Mesenchymal stem cell (in vitro differentiated cells and primary cell): Measurements from ENCODE around the gene BRSK2.
A peak's percentile ranks its signal among the peaks of the same experiment; 100 is the strongest.

Experiments
- DNase-seq: peaks from one replicate; pipeline ENCODE4 v3.0.0-alpha.2; 2013
- H2AFZ ChIP-seq: one replicate; pipeline ENCODE4 v1.6.1; 2013; ENCODE audit warnings: low read depth, mild to moderate bottlenecking, control low read depth, inconsistent platforms, low read length, moderate library complexity
- H2AK5ac ChIP-seq: 2 replicates; pipeline ENCODE4 v1.6.1; 2013; ENCODE audit warnings: low read length, moderate library complexity, mild to moderate bottlenecking, inconsistent platforms; ENCODE audit not compliant: severe bottlenecking
- H2BK120ac ChIP-seq: one replicate; pipeline ENCODE4 v1.6.1; 2013; ENCODE audit warnings: low read depth, mild to moderate bottlenecking, inconsistent platforms, low read length, moderate library complexity
- H2BK12ac ChIP-seq, 2 experiments: one replicate each; pipeline ENCODE4 v1.6.1; 2013; ENCODE audit warnings: inconsistent platforms in 2 of 2, low read length in 2 of 2, mild to moderate bottlenecking in 2 of 2, moderate library complexity in 2 of 2, control low read depth in 1 of 2
- H2BK15ac ChIP-seq: one replicate; pipeline ENCODE4 v1.6.1; 2013; ENCODE audit warnings: mild to moderate bottlenecking, low read depth, inconsistent platforms; ENCODE audit not compliant: poor library complexity, severe bottlenecking
- H2BK5ac ChIP-seq: 2 replicates; pipeline ENCODE4 v1.6.1; 2013; ENCODE audit warnings: low read depth, mild to moderate bottlenecking, low read length, control low read depth, inconsistent platforms; ENCODE audit not compliant: poor library complexity, severe bottlenecking
- H3K14ac ChIP-seq, 2 experiments: one replicate each; pipeline ENCODE4 v1.6.1; 2013; ENCODE audit warnings: inconsistent platforms in 2 of 2, low read length in 2 of 2, control low read depth in 1 of 2, mild to moderate bottlenecking in 1 of 2, moderate library complexity in 1 of 2
- H3K18ac ChIP-seq, 2 experiments: one replicate each; pipeline ENCODE4 v1.6.1; 2013; ENCODE audit warnings: inconsistent platforms in 2 of 2, low read length in 2 of 2, control low read depth in 1 of 2, low read depth in 1 of 2, mild to moderate bottlenecking in 1 of 2
- H3K23ac ChIP-seq, 2 experiments: one replicate each; pipeline ENCODE4 v1.6.1; 2013; ENCODE audit warnings: inconsistent platforms in 2 of 2, low read length in 2 of 2, mild to moderate bottlenecking in 2 of 2, moderate library complexity in 2 of 2, control low read depth in 1 of 2
- H3K27ac ChIP-seq: 2 replicates; pipeline ENCODE4 v1.5.1; 2013; ENCODE audit warnings: mild to moderate bottlenecking, moderate library complexity, low read length, control low read depth, inconsistent platforms; ENCODE audit not compliant: poor library complexity, severe bottlenecking
- H3K27me3 ChIP-seq, 2 experiments: 2 replicates each; pipeline versions ENCODE4 v1.6.1 to v1.7.0; 2013; ENCODE audit warnings: low read length in 2 of 2, mild to moderate bottlenecking in 2 of 2, moderate library complexity in 2 of 2, control low read depth in 1 of 2, inconsistent platforms in 1 of 2; ENCODE audit not compliant: control insufficient read depth in 1 of 2, insufficient read depth in 1 of 2
- H3K36me3 ChIP-seq, 2 experiments: 2 replicates each; pipeline versions ENCODE4 v1.6.1 to v1.7.0; 2013; ENCODE audit warnings: low read length in 2 of 2, control low read depth in 1 of 2, inconsistent platforms in 1 of 2, low read depth in 1 of 2, mild to moderate bottlenecking in 1 of 2; ENCODE audit not compliant: insufficient read depth in 2 of 2, control insufficient read depth in 1 of 2
- H3K4ac ChIP-seq, 2 experiments: one replicate each; pipeline ENCODE4 v1.6.1; 2013; ENCODE audit warnings: inconsistent platforms in 2 of 2, low read length in 2 of 2, mild to moderate bottlenecking in 2 of 2, moderate library complexity in 2 of 2, control low read depth in 1 of 2, low read depth in 1 of 2
- H3K4me1 ChIP-seq: 2 replicates; pipeline ENCODE4 v1.6.1; 2013; ENCODE audit warnings: low read depth, low read length, control low read depth; ENCODE audit not compliant: control insufficient read depth, insufficient read depth
- H3K4me2 ChIP-seq: 2 replicates; pipeline ENCODE4 v1.6.1; 2013; ENCODE audit warnings: low read length, mild to moderate bottlenecking, inconsistent platforms; ENCODE audit not compliant: poor library complexity, severe bottlenecking
- H3K4me3 ChIP-seq, 2 experiments: 2 replicates each; pipeline versions ENCODE4 v1.5.1 to v1.7.0; 2013; ENCODE audit warnings: low read length in 2 of 2, mild to moderate bottlenecking in 2 of 2, control low read depth in 1 of 2, low read depth in 1 of 2; ENCODE audit not compliant: insufficient read depth in 1 of 2
- H3K79me1 ChIP-seq: replicated peaks from 2 replicates; pipeline ENCODE4 v1.6.1; 2013; ENCODE audit warnings: mild to moderate bottlenecking, control low read depth, low read length, inconsistent platforms; ENCODE audit not compliant: poor library complexity, severe bottlenecking
- H3K9ac ChIP-seq: 2 replicates; pipeline ENCODE4 v1.7.0; 2013; ENCODE audit warnings: mild to moderate bottlenecking, low read length, moderate library complexity
- H3K9me3 ChIP-seq: 2 replicates; pipeline ENCODE4 v1.7.0; 2013; ENCODE audit warnings: mild to moderate bottlenecking, low read length; ENCODE audit not compliant: control insufficient read depth
- H4K8ac ChIP-seq: one replicate; pipeline ENCODE4 v1.6.1; 2013; ENCODE audit warnings: inconsistent platforms, mild to moderate bottlenecking, low read length, moderate library complexity
- H4K91ac ChIP-seq: one replicate; pipeline ENCODE4 v1.6.1; 2013; ENCODE audit warnings: mild to moderate bottlenecking, low read length, inconsistent platforms
- WGBS: methylation state at CpG from one replicate; pipeline ENCODE4 v1.1.7; 2013; ENCODE audit warnings: mixed read lengths; 5-methylcytosine and 5-hydroxymethylcytosine counted together

The BRSK2 gene

DNA sequence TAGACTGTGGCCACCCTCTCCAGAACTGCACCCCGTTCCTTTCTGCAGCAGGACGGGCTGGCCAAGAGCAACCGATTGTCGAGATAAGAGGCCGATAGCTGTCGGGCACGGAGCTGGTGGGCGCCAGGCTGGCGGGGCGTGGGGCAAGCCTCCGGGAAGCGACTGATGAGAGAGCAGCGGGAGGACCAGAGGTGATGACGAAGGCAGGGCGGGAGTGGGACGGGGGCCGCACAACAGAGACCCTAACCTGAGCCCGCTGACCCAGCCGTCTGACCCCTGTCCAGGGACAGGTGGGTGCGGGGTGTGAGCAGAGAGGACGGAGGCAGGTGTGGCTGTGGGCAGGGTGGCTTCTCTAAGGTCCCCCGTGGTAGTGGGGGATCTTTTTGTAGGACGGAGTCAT lies 7.3 kb upstream of the BRSK2 start:
- Histone ChIP-seq H3K4ac (no peak overlapping the region), H3K4me1 (peaks cover 9% of the 10 kb centered on the region), H2BK5ac (no peak overlapping the region), H3K9me3 (no peaks in the 10 kb centered on the region), H3K79me1 (no peaks in the 10 kb centered on the region), H3K4me2 (no peak overlapping the region), H2BK12ac (peak overlapping the region in 1 of 2 experiments; percentile 56), H3K27ac (no peak overlapping the region), H2AFZ (no peak overlapping the region), H4K8ac (no peak overlapping the region), H3K27me3 (peaks cover 1 to 9% of the 10 kb centered on the region in 2 experiments), H2AK5ac (no peak overlapping the region), H4K91ac (no peak overlapping the region), H3K18ac (peak overlapping the region in 1 of 2 experiments; percentile 63), H3K4me3 (no peak overlapping the region), H2BK15ac (no peak overlapping the region), H3K14ac (no peak overlapping the region), H3K36me3 (no peaks in the 10 kb centered on the region), H2BK120ac (no peak overlapping the region), H3K23ac (peak overlapping the region in 1 of 2 experiments; percentile 41), H3K9ac (no peak overlapping the region)
- 78% methylated on average over 23 of the region's 23 CpGs for WGBS
- no peak for DNase-seq

DNA sequence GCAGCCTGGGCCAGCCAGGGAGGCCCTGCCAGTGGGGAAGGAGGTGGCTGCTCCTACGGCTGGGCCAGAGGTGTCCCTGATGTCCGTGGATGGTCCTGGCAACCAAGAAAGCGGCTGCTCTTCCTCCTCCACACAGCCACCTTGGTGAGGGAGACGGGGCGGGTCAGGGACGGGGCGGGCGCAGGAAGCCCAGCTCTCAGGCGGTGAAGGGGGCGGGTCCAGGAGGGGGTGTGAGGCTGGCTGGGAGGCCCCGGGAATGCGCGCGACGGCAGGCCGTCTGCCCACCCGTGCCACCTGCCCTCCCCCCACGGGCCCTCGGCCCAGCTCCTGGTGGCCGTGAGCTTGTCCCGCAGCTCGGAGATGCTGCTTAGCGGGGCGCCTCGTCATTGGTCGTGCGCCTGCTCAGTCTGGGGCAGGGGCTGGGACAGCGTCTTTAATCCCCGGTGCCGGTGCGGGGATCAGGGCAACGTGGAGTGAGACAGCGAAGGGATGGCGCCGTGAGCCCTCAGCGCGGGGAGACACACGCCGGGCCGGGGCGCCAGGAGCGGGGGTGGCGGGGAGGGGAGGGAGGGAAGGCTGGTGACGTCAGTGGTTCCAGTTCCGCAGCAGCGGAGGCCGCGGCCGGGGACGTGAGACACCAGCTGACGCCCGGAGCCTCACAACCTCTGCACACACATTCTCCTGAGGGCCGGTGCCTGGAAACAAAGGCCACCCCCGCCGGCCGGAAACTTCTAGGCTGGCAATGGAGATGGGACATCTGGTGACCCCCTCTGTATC lies 6.7 kb upstream of the BRSK2 start:
- Histone ChIP-seq H2BK12ac (peak overlapping the region in 1 of 2 experiments; percentile 87), H2AK5ac (no peak overlapping the region), H3K4me1 (peaks cover 9% of the 10 kb centered on the region), H2BK15ac (peak overlapping the region; percentile 87), H3K9me3 (no peaks in the 10 kb centered on the region), H4K8ac (peak overlapping the region; percentile 90), H3K27ac (no peak overlapping the region), H3K23ac (peak overlapping the region in 1 of 2 experiments; percentile 79), H4K91ac (peak overlapping the region; percentile 89), H3K36me3 (no peaks in the 10 kb centered on the region), H3K4me2 (peak overlapping the region; percentile 74), H3K27me3 (peaks cover 3 to 13% of the 10 kb centered on the region in 2 experiments), H3K4me3 (peak overlapping the region; percentile 52 to 73), H3K14ac (peak overlapping the region in 1 of 2 experiments; percentile 35), H3K4ac (peak overlapping the region; percentile 62 to 75), H3K18ac (peak overlapping the region; percentile 58 to 94), H3K9ac (peak overlapping the region; percentile 85), H2BK120ac (peak overlapping the region; percentile 42), H2AFZ (peak overlapping the region; percentile 98), H3K79me1 (no peaks in the 10 kb centered on the region), H2BK5ac (no peak overlapping the region)
- WGBS, result 2% methylated on average over 42 of the region's 56 CpGs
- peak; percentile 84 for DNase-seq

DNA sequence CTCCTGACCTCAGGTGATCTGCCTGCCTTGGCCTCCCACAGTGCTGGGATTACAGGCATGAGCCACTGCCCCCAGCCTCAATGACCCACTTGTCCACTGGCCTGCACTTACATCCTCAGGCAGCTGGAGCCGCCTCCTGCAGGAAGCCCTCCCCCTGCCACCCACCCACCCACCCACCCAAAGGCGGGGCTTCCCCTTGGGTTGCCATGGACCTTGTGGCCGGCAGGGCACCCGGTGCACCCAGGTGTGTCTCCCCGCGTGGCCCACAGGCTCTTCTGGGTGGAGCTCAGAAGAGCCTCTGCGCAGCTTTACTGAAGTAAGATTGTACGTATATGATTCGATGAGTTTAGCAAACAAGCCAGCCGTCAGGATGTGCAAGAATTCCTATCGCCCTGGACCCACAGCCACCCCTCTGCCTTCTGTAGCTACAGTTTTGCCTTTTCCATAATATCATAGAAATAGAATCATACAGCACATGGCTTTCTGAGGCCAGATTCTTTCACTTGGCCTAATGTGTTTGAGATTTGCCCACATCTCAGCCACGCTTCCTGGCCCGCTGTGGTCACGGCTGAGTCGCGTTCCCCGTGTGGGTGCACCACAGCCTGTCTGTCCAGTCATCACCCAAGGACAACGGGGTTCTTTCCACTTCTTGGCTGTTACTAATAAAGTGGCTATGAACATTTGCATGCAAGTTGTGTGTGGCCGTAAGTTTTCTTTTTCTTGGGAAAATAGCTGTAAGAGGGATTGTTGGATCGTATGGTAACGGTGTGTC lies 5.3 kb upstream of the BRSK2 start:
- Histone ChIP-seq H4K91ac (no peak overlapping the region), H4K8ac (no peak overlapping the region), H3K9ac (no peak overlapping the region), H3K14ac (no peak overlapping the region), H3K27ac (no peak overlapping the region), H3K4me2 (no peak overlapping the region), H3K4me1 (peaks cover 21% of the 10 kb centered on the region), H2BK15ac (no peak overlapping the region), H3K23ac (no peak overlapping the region), H3K36me3 (no peaks in the 10 kb centered on the region), H2BK120ac (no peak overlapping the region), H3K4me3 (no peak overlapping the region), H2BK5ac (no peak overlapping the region), H2AK5ac (no peak overlapping the region), H3K18ac (no peak overlapping the region), H3K9me3 (no peaks in the 10 kb centered on the region), H3K79me1 (no peaks in the 10 kb centered on the region), H3K27me3 (peaks cover 15 to 24% of the 10 kb centered on the region in 2 experiments), H2BK12ac (peak overlapping the region in 1 of 2 experiments; percentile 28), H3K4ac (no peak overlapping the region), H2AFZ (no peak overlapping the region)
- DNase-seq, result no peak
- WGBS, result 89% methylated on average over 21 of the region's 21 CpGs

DNA sequence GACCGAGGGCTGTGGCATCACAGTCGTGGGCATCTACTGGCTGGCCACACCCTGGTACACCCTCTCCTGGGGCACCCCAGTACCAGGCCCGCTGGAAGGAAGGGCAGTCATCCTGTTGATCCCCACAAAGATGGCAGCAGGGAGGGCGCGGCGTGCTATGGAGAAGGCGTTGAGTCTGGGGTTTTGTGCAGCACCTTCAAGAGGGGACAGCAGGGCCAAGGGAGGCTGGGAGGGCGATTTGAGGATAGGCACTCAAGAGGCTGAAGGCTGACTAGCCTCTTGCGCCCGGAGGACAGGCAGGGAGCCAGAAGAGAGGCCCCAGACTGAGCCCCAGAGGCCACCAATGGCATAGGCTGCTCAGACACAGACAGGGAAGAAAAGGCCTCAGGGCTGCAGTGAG lies 2.2 kb upstream of the BRSK2 start:
- no peak overlapping the region for H4K8ac ChIP-seq
- H3K9ac ChIP-seq, result no peak overlapping the region
- H2BK15ac ChIP-seq, result no peak overlapping the region
- no peak for DNase-seq
- no peak overlapping the region for H3K27ac ChIP-seq
- no peak overlapping the region for H3K4me2 ChIP-seq
- no peak overlapping the region for H2BK120ac ChIP-seq
- WGBS, result 92% methylated on average over 10 of the region's 10 CpGs
- no peak overlapping the region for H2AFZ ChIP-seq
- H3K4me1 ChIP-seq, result peaks cover 32% of the 10 kb centered on the region
- no peak overlapping the region for H3K14ac ChIP-seq
- no peak overlapping the region for H2AK5ac ChIP-seq
- no peak overlapping the region for H2BK12ac ChIP-seq
- no peaks in the 10 kb centered on the region for H3K9me3 ChIP-seq
- no peak overlapping the region for H3K18ac ChIP-seq
- no peak overlapping the region for H2BK5ac ChIP-seq
- H3K4me3 ChIP-seq, result no peak overlapping the region
- peaks cover 32 to 39% of the 10 kb centered on the region in 2 experiments for H3K27me3 ChIP-seq
- no peak overlapping the region for H3K4ac ChIP-seq
- H3K23ac ChIP-seq, result no peak overlapping the region
- peaks cover 0 to 5% of the 10 kb centered on the region in 2 experiments for H3K36me3 ChIP-seq
- H3K79me1 ChIP-seq, result no peaks in the 10 kb centered on the region
- H4K91ac ChIP-seq, result no peak overlapping the region
